H1 (cell line): ENCODE measurements around the gene UBE3B. TPM values are rescaled to one million over a fixed set of nuclear protein-coding genes. Genes with fewer than 3 reads are reported as not detected.

Experiments
- CTCF ChIA-PET: fragments of 300-600 bp; sonication (Branson Sonifier 250); formaldehyde crosslinking; loops from one replicate; lab custom pipeline; 2021; ENCODE audit not compliant: partially characterized antibody; lab: Charles Lee
- POLR2A ChIA-PET: fragments of 300-600 bp; sonication (Branson Sonifier 250); formaldehyde crosslinking; loops from one replicate; lab custom pipeline; 2021; ENCODE audit warnings: inconsistent platforms; ENCODE audit not compliant: partially characterized antibody; lab: Charles Lee
- DNase-seq, 2 experiments: peaks; one replicate each; pipeline versions ENCODE4 v3.0.0 to v3.0.0-alpha.2; 2010 to 2022; ENCODE audit warnings: low spot score in 2 of 2, low read depth in 1 of 2, mixed read lengths in 1 of 2
- FAIRE-seq: peaks from 2 replicates; lab custom pipeline; 2011; peaks lifted over from hg19 to GRCh38; lab: Jason Lieb, UNC
- H2AFZ ChIP-seq: 2 replicates; pipeline ENCODE4 v1.8.1; 2012; ENCODE audit warnings: low read length, inconsistent platforms
- H2AK5ac ChIP-seq: 2 replicates; pipeline ENCODE4 v1.6.1; 2013; ENCODE audit warnings: low read depth, low read length
- H2BK120ac ChIP-seq: replicated peaks from 2 replicates; pipeline ENCODE3; 2013; ENCODE audit warnings: low read depth, low read length, inconsistent platforms
- H2BK12ac ChIP-seq: 2 replicates; pipeline ENCODE4 v1.6.1; 2013; ENCODE audit warnings: low read depth, low read length
- H2BK15ac ChIP-seq: 2 replicates; pipeline ENCODE4 v1.6.1; 2013; ENCODE audit warnings: low read length
- H2BK20ac ChIP-seq: 2 replicates; pipeline ENCODE4 v1.6.1; 2013; ENCODE audit warnings: low read length
- H2BK5ac ChIP-seq: 2 replicates; pipeline ENCODE4 v1.6.1; 2013; ENCODE audit warnings: low read depth, low read length
- H3K14ac ChIP-seq: 2 replicates; pipeline ENCODE4 v1.6.1; 2013; ENCODE audit warnings: inconsistent platforms; ENCODE audit not compliant: insufficient read length
- H3K18ac ChIP-seq: 2 replicates; pipeline ENCODE4 v1.6.1; 2013; ENCODE audit warnings: low read length; ENCODE audit errors: extremely low read depth
- H3K23ac ChIP-seq: 2 replicates; pipeline ENCODE4 v1.6.1; 2013; ENCODE audit warnings: inconsistent platforms; ENCODE audit not compliant: insufficient read length
- H3K23me2 ChIP-seq: 2 replicates; pipeline ENCODE4 v1.6.1; 2013; ENCODE audit warnings: low read depth, low read length
- H3K27ac ChIP-seq: 2 replicates; pipeline ENCODE4 v1.6.1; 2011; ENCODE audit warnings: low read depth, low read length, inconsistent platforms
- H3K27me3 ChIP-seq, 4 experiments: replicated peaks in 1 of 4; 1 replicate in 1 of 4; 2 replicates in 3 of 4; pipeline versions ENCODE4 v1.6.1 to v1.8.1; 2011 to 2013; ENCODE audit warnings: low read length in 3 of 4, mild to moderate bottlenecking in 3 of 4, inconsistent platforms in 2 of 4, mixed read lengths in 2 of 4, moderate library complexity in 1 of 4; ENCODE audit not compliant: control insufficient read depth in 3 of 4, insufficient read depth in 3 of 4; ENCODE audit errors: extremely low read depth in 1 of 4
- H3K36me3 ChIP-seq, 4 experiments: 2 replicates each; pipeline versions ENCODE4 v1.6.1 to v1.8.1; 2011 to 2013; ENCODE audit warnings: mild to moderate bottlenecking in 4 of 4, low read length in 3 of 4, moderate library complexity in 2 of 4, control low read depth in 1 of 4, inconsistent platforms in 1 of 4; ENCODE audit not compliant: insufficient read depth in 4 of 4, control insufficient read depth in 2 of 4
- H3K4ac ChIP-seq: replicated peaks from 2 replicates; pipeline ENCODE3; 2013; ENCODE audit warnings: low read length, low read depth, mixed read lengths, inconsistent platforms; ENCODE audit not compliant: insufficient read length
- H3K4me1 ChIP-seq, 4 experiments: replicated peaks in 1 of 4; 1 replicate in 1 of 4; 2 replicates in 3 of 4; pipeline versions ENCODE4 v1.6.1 to v1.8.1; 2011 to 2013; ENCODE audit warnings: low read length in 3 of 4, inconsistent platforms in 2 of 4, mixed read lengths in 1 of 4; ENCODE audit not compliant: insufficient read depth in 4 of 4, control insufficient read depth in 3 of 4
- H3K4me2 ChIP-seq, 2 experiments: 2 replicates each; pipeline versions ENCODE4 v1.6.1 to v1.8.1; 2011 to 2013; ENCODE audit warnings: low read depth in 2 of 2, low read length in 2 of 2, control low read depth in 1 of 2, inconsistent platforms in 1 of 2, mild to moderate bottlenecking in 1 of 2; ENCODE audit not compliant: insufficient read depth in 1 of 2
- H3K4me3 ChIP-seq, 4 experiments: fragments of 200-600, 300-600 bp in 1 of 4; sonication (generic), shearing (Covaris generic), sonication (Bioruptor Twin) in 1 of 4; 2 replicates each; pipeline versions ENCODE4 v1.5.1 to v1.8.1; 2011 to 2016; ENCODE audit warnings: low read length in 4 of 4, low read depth in 3 of 4, control low read depth in 2 of 4, inconsistent platforms in 2 of 4, mild to moderate bottlenecking in 2 of 4, mixed read lengths in 1 of 4, moderate library complexity in 1 of 4; ENCODE audit not compliant: insufficient read depth in 2 of 4; ENCODE audit errors: extremely low read depth in 1 of 4
- H3K56ac ChIP-seq: replicated peaks from 2 replicates; pipeline ENCODE3; 2013; ENCODE audit warnings: low read depth, mild to moderate bottlenecking, mixed read lengths, low read length, inconsistent platforms; ENCODE audit not compliant: insufficient read length
- H3K79me1 ChIP-seq: 2 replicates; pipeline ENCODE4 v1.6.1; 2013; ENCODE audit warnings: low read depth, low read length, control low read depth
- H3K79me2 ChIP-seq, 2 experiments: 2 replicates each; pipeline versions ENCODE4 v1.6.1 to v1.8.1; 2012 to 2013; ENCODE audit warnings: low read length in 2 of 2, mild to moderate bottlenecking in 2 of 2, inconsistent platforms in 1 of 2; ENCODE audit not compliant: insufficient read depth in 2 of 2, control insufficient read depth in 1 of 2
- H3K9ac ChIP-seq, 4 experiments: replicated peaks in 1 of 4; 1 replicate in 1 of 4; 2 replicates in 3 of 4; pipeline versions ENCODE4 v1.6.1 to v1.8.1; 2011 to 2013; ENCODE audit warnings: low read depth in 3 of 4, low read length in 3 of 4, control low read depth in 2 of 4, mild to moderate bottlenecking in 2 of 4, moderate library complexity in 2 of 4, inconsistent platforms in 1 of 4; ENCODE audit errors: extremely low read depth in 1 of 4
- H3K9me3 ChIP-seq, 2 experiments: 2 replicates each; pipeline versions ENCODE4 v1.6.1 to v1.8.1; 2012 to 2013; ENCODE audit warnings: mild to moderate bottlenecking in 2 of 2, moderate library complexity in 2 of 2, control low read depth in 1 of 2, inconsistent platforms in 1 of 2, low read depth in 1 of 2, low read length in 1 of 2, mixed read lengths in 1 of 2; ENCODE audit not compliant: insufficient read depth in 2 of 2
- H4K20me1 ChIP-seq, 2 experiments: replicated peaks in 1 of 2; 2 replicates each; pipeline versions ENCODE3 to v1.8.1; 2011 to 2013; ENCODE audit warnings: inconsistent platforms in 2 of 2, low read length in 2 of 2, mild to moderate bottlenecking in 1 of 2; ENCODE audit not compliant: insufficient read depth in 2 of 2, control insufficient read depth in 1 of 2
- H4K5ac ChIP-seq: 2 replicates; pipeline ENCODE4 v1.6.1; 2013; ENCODE audit warnings: low read length, low read depth, mixed read lengths, inconsistent platforms; ENCODE audit not compliant: insufficient read length
- H4K8ac ChIP-seq: 2 replicates; pipeline ENCODE4 v1.8.0; 2013; ENCODE audit warnings: mild to moderate bottlenecking, moderate library complexity, low read length, inconsistent platforms; ENCODE audit not compliant: insufficient read depth; ENCODE audit errors: extremely low read depth
- H4K91ac ChIP-seq: replicated peaks from 2 replicates; pipeline ENCODE3; 2013; ENCODE audit warnings: low read length, mixed read lengths, inconsistent platforms; ENCODE audit not compliant: insufficient read length
- ASH2L ChIP-seq: fragments of 200-600, 300-600 bp; sonication (generic); IDR thresholded peaks from one replicate; pipeline ENCODE4 v1.7.1; 2017; ENCODE audit warnings: low read length
- BRCA1 ChIP-seq: IDR thresholded peaks from 2 replicates; pipeline ENCODE4 v1.6.1; 2012; ENCODE audit warnings: low read depth, low read length, improper control_type of control experiment
- SAP30 ChIP-seq: fragments of 300-600 bp; sonication (generic); IDR thresholded peaks from 2 replicates; pipeline ENCODE4 v1.7.1; 2012; ENCODE audit warnings: low read length, moderate library complexity, mild to moderate bottlenecking, inconsistent platforms; ENCODE audit not compliant: insufficient read depth, insufficient replicate concordance
- whole genome bisulfite sequencing, 2 experiments: shearing (Covaris generic) in 1 of 2; methylation state at CpG; one replicate each; pipeline versions ENCODE4 v1.1.6 to v1.1.7; 2013 to 2015; ENCODE audit warnings: low lambda C conversion rate in 2 of 2, mixed read lengths in 2 of 2, inconsistent platforms in 1 of 2, low coverage in 1 of 2, missing lambda C conversion rate in 1 of 2; ENCODE audit not compliant: insufficient replicate concordance in 2 of 2, insufficient coverage in 1 of 2, insufficient read length in 1 of 2; ENCODE audit errors: extremely low coverage in 1 of 2, missing lambda C conversion rate in 1 of 2; 5-methylcytosine and 5-hydroxymethylcytosine counted together
- polyA plus RNA-seq, 7 experiments: library from polyadenylated mRNA; depleted of rRNA in 3 of 7; stranded (reverse) in 5 of 7; unstranded in 2 of 7; fragments of >200 nt in 5 of 7; fragments of 200-250 nt in 2 of 7; gene quantifications; 1 replicate in 5 of 7; 2 replicates in 1 of 7; 4 replicates in 1 of 7; pipeline versions ENCODE4 v1.2.1 to v1.2.3, GENCODE V29; 2011 to 2013; ENCODE audit warnings: missing spikeins in 2 of 7, mixed read lengths in 2 of 7
- total RNA-seq: library from RNA; stranded (reverse); fragmentation: NEBNext Ultra II Directional; extraction: Animal tissue kit (Norgen Biotek cat#: 25700); gene quantifications from 2 replicates; pipeline ENCODE4 v1.2.1, GENCODE V29; 2021

UBE3B gene
- total and polyA plus RNA-seq, 2 of the 8 experiments (the other 6 are each of a cell fraction or from before 2014, with no cell fraction given) = 14.0 to 21.1 TPM

DNA sequence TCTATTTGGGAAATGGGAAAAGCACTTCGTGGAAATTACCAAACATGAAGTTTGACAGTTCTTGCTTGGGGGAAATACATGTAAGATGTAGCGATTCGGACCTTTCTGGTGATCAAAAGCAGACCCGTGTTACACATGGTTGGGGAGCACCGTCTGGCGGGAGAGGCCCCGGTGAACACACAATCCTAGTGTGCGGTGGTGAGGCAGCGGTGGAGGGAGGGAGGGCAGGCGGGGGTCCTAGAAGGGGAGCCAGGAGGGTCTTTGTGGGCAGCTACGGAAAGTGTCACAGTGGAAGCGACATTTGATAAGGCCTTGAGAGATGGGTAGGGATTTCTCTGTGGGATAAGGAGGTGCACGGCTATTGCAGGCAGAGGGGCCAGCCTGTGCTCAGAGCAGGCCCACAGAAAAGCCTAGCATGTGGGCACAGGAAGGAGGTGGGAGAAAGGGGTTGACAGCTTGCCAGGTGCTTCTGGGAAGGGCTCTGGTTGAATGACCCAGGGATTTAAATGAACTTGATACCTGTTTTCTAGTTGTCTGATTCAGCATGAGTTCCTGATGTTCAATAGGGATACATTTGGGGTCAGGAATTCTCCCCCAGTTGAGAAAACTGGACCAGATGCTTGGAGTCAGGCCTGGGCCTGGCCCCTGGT lies 103.4 kb downstream of the UBE3B start:
- Histone ChIP-seq H4K20me1 (peaks cover 0 to 5% of the 10 kb centered on the region in 2 experiments), H3K4me2 (no peak overlapping the region), H2BK12ac (no peak overlapping the region), H2AK5ac (no peak overlapping the region), H3K56ac (no peak overlapping the region), H4K8ac (no peak overlapping the region; the same call in 1 of the 2 replicates), H3K4me3 (no peak overlapping the region), H3K79me1 (no peaks in the 10 kb centered on the region; the same call in 1 of the 2 replicates), H3K27me3 (no peaks in the 10 kb centered on the region), H3K79me2 (no peaks in the 10 kb centered on the region), H3K23me2 (no peaks in the 10 kb centered on the region), H3K23ac (no peak overlapping the region), H2BK20ac (no peak overlapping the region), H2AFZ (no peak overlapping the region), H2BK120ac (no peak overlapping the region), H2BK15ac (no peak overlapping the region), H3K18ac (no peak overlapping the region), H2BK5ac (no peak overlapping the region), H3K4me1 (no peaks in the 10 kb centered on the region), H3K36me3 (peaks cover 6 to 57% (median 18%) of the 10 kb centered on the region in 4 experiments; a peak in 6 of 8 replicates), H3K9ac (no peak overlapping the region), H3K14ac (no peak overlapping the region), H3K27ac (no peak overlapping the region), H3K9me3 (no peaks in the 10 kb centered on the region), H4K5ac (no peak overlapping the region), H4K91ac (no peak overlapping the region), H3K4ac (no peak overlapping the region)
- 92% methylated on average over 12 of the region's 13 CpGs; no CpG with 5 or more reads in 1 of the 2 experiments for WGBS, 2 experiments
- POLR2A ChIA-PET = interaction anchor here (1.4 kb wide), 1 partner anchor 9 kb away, joined by 5 read pairs; no protein-coding TSS in a partner anchor
- no peak for DNase-seq
- FAIRE-seq = no peak
- TF ChIP-seq ASH2L (no peak), SAP30 (no peak), BRCA1 (no peak)
- CTCF ChIA-PET = interaction anchor here (2.0 to 8.0 kb wide), 2 partner anchors 19 to 192 kb away, joined by 4 to 68 read pairs; no protein-coding TSS in a partner anchor
